GM12874 (cell line): ENCODE results near the gene FAP.

Experiments used
- TF ChIP-seq, protein P1 (sequence below): IDR thresholded peaks from 2 replicates; pipeline ENCODE4 v1.5.1; 2011; ENCODE audit warnings: low read depth, mild to moderate bottlenecking, control low read depth, low read length, moderate library complexity; ENCODE audit not compliant: insufficient read depth

Gene FAP

GRCh38 chr2:162155093-162155492 is 88.2 kb downstream of the FAP start:
- TF ChIP-seq, protein P1, sequence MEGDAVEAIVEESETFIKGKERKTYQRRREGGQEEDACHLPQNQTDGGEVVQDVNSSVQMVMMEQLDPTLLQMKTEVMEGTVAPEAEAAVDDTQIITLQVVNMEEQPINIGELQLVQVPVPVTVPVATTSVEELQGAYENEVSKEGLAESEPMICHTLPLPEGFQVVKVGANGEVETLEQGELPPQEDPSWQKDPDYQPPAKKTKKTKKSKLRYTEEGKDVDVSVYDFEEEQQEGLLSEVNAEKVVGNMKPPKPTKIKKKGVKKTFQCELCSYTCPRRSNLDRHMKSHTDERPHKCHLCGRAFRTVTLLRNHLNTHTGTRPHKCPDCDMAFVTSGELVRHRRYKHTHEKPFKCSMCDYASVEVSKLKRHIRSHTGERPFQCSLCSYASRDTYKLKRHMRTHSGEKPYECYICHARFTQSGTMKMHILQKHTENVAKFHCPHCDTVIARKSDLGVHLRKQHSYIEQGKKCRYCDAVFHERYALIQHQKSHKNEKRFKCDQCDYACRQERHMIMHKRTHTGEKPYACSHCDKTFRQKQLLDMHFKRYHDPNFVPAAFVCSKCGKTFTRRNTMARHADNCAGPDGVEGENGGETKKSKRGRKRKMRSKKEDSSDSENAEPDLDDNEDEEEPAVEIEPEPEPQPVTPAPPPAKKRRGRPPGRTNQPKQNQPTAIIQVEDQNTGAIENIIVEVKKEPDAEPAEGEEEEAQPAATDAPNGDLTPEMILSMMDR = no peak

- TF ChIP-seq, protein P1 = peak; percentile 81
These were observed 89.5 kb downstream of the FAP start for GRCh38 chr2:162153608-162154224.

GRCh38 chr2:162152147-162152546 is 91.1 kb downstream of the FAP start, which contains the start of gene GCG:
Gene GCG, minus strand, starts transcription at chr2:162152247. Its CDS starts 3,069 bp downstream, at chr2:162149178.
- TF ChIP-seq, protein P1 = no peak

- TF ChIP-seq, protein P1 = no peak
These were observed 93.3 kb downstream of the FAP start for GRCh38 chr2:162149940-162150339.

- TF ChIP-seq, protein P1 = no peak
These were observed 93.8 kb downstream of the FAP start for GRCh38 chr2:162149466-162149865.

DNA sequence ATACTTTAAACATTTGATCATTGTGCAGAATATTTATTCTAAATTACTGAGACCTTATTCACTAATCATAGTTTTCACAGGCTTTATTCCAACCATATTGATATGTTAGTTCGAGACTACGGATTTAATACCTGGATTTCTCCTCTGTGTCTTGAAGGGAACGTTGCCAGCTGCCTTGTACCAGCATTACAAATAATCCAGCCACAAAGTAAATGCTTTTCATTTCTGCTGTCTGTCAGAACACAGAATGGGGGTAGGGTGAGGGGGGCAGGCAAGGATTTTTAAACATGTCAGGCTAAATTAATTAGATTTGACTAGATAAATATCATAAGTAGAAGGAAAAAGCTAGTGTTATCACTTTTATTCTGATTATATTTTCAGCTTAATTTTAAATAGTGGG is 94.3 kb downstream of the FAP start:
- TF ChIP-seq, protein P1 = no peak

GRCh38 chr2:162143969-162144368 is 99.3 kb downstream of the FAP start:
- TF ChIP-seq, protein P1 = no peak

DNA sequence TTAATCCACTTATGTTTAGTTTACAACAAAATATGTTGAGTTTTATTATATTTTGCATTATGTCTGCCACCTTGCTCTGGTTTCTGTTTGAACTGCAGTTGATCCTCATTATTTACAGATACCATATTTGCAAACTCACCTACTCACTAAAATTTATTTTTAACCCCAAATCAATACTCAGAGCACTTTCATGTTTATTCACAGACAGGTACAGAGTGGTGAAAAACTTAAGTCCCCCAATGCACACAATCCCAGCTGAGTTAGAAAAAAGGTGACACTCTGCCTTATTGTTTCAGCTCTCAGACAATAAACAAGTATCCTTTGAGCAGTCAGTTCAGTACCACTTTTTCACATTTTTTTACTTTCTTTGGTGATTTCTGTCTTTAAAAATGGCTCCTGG is 104.9 kb downstream of the FAP start:
- TF ChIP-seq, protein P1 = no peak
